Measurements from ENCODE around the gene FDX2. TPM values are rescaled to one million over a fixed set of nuclear protein-coding genes. Genes with fewer than 3 reads are reported as not detected.
"Not testable (repeated sequence)": the region's sequence is repeated elsewhere in the genome, so short reads cannot be mapped to it uniquely, and the experiment has no call there.

The FDX2 gene
- total and polyA plus RNA-seq, 4 donors = 5.8 to 18.7 (median 10.0) TPM

GRCh38 chr19:10283301-10284064 lies 32.3 kb downstream of the FDX2 start:
- Histone ChIP-seq H3K27me3 (ENCODE audit: control insufficient read depth in 4 of 4, insufficient read depth in 4 of 4, low read length in 3 of 4) (no peaks in the 10 kb centered on the region), H3K36me3 (ENCODE audit: control insufficient read depth in 4 of 4, insufficient read depth in 3 of 4, low read depth in 1 of 4, low read length in 3 of 4) (peaks cover 14 to 57% (median 35%) of the 10 kb centered on the region in 4 donors), H3K4me1 (ENCODE audit: control insufficient read depth in 4 of 4, insufficient read depth in 4 of 4, low read length in 3 of 4) (peaks cover under 1 to 18% (median 12%) of the 10 kb centered on the region in 4 donors), H3K9ac (ENCODE audit: low read depth in 1 of 2, low read length in 2 of 2) (no peak overlapping the region), H3K27ac (ENCODE audit: low read depth in 1 of 2, low read length in 2 of 2) (no peak overlapping the region), H3K9me3 (ENCODE audit: control insufficient read depth in 4 of 4, low read length in 3 of 4) (no peaks in the 10 kb centered on the region), H3K4me3 (ENCODE audit: low read depth in 1 of 3, low read length in 3 of 3) (no peak overlapping the region)
- no peak for DNase-seq (ENCODE audit: low spot score)
- WGBS = 90% methylated on average over 23 of the region's 23 CpGs
- TF ChIP-seq FOXA1 (IDR thresholded peaks at IDR 0.05) (no peak), RAD21 (IDR thresholded peaks at IDR 0.05) (no peak), GABPA (IDR thresholded peaks at IDR 0.05 in 1 of 2, conservative IDR thresholded peaks at IDR 0.05 in 1 of 2) (no peak), HNF4G (IDR thresholded peaks at IDR 0.05) (no peak), SP1 (IDR thresholded peaks at IDR 0.05) (no peak), TAF1 (conservative IDR thresholded peaks at IDR 0.05) (no peak), RXRA (IDR thresholded peaks at IDR 0.05) (no peak), YY1 (IDR thresholded peaks at IDR 0.05) (no peak), JUND (IDR thresholded peaks at IDR 0.05) (no peak), EGR1 (IDR thresholded peaks at IDR 0.05; ENCODE audit: low read depth in 2 of 2) (no peak), FOXA2 (IDR thresholded peaks at IDR 0.05) (no peak), HNF4A (conservative IDR thresholded peaks at IDR 0.05) (no peak), NR2F2 (IDR thresholded peaks at IDR 0.05) (no peak), CTCF (IDR thresholded peaks at IDR 0.05; ENCODE audit: low read depth, low read length, missing input control) (no peak)
- TF ChIP-seq, protein P1, sequence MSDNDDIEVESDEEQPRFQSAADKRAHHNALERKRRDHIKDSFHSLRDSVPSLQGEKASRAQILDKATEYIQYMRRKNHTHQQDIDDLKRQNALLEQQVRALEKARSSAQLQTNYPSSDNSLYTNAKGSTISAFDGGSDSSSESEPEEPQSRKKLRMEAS (IDR thresholded peaks at IDR 0.05) = no peak
- TF ChIP-seq, protein P2, sequence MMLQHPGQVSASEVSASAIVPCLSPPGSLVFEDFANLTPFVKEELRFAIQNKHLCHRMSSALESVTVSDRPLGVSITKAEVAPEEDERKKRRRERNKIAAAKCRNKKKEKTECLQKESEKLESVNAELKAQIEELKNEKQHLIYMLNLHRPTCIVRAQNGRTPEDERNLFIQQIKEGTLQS (IDR thresholded peaks at IDR 0.05) = no peak
- TF ChIP-seq, protein P3, sequence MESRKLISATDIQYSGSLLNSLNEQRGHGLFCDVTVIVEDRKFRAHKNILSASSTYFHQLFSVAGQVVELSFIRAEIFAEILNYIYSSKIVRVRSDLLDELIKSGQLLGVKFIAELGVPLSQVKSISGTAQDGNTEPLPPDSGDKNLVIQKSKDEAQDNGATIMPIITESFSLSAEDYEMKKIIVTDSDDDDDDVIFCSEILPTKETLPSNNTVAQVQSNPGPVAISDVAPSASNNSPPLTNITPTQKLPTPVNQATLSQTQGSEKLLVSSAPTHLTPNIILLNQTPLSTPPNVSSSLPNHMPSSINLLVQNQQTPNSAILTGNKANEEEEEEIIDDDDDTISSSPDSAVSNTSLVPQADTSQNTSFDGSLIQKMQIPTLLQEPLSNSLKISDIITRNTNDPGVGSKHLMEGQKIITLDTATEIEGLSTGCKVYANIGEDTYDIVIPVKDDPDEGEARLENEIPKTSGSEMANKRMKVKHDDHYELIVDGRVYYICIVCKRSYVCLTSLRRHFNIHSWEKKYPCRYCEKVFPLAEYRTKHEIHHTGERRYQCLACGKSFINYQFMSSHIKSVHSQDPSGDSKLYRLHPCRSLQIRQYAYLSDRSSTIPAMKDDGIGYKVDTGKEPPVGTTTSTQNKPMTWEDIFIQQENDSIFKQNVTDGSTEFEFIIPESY (IDR thresholded peaks at IDR 0.05) = no peak
- TF ChIP-seq, protein P4, sequence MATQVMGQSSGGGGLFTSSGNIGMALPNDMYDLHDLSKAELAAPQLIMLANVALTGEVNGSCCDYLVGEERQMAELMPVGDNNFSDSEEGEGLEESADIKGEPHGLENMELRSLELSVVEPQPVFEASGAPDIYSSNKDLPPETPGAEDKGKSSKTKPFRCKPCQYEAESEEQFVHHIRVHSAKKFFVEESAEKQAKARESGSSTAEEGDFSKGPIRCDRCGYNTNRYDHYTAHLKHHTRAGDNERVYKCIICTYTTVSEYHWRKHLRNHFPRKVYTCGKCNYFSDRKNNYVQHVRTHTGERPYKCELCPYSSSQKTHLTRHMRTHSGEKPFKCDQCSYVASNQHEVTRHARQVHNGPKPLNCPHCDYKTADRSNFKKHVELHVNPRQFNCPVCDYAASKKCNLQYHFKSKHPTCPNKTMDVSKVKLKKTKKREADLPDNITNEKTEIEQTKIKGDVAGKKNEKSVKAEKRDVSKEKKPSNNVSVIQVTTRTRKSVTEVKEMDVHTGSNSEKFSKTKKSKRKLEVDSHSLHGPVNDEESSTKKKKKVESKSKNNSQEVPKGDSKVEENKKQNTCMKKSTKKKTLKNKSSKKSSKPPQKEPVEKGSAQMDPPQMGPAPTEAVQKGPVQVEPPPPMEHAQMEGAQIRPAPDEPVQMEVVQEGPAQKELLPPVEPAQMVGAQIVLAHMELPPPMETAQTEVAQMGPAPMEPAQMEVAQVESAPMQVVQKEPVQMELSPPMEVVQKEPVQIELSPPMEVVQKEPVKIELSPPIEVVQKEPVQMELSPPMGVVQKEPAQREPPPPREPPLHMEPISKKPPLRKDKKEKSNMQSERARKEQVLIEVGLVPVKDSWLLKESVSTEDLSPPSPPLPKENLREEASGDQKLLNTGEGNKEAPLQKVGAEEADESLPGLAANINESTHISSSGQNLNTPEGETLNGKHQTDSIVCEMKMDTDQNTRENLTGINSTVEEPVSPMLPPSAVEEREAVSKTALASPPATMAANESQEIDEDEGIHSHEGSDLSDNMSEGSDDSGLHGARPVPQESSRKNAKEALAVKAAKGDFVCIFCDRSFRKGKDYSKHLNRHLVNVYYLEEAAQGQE (IDR thresholded peaks at IDR 0.05) = no peak

DNA sequence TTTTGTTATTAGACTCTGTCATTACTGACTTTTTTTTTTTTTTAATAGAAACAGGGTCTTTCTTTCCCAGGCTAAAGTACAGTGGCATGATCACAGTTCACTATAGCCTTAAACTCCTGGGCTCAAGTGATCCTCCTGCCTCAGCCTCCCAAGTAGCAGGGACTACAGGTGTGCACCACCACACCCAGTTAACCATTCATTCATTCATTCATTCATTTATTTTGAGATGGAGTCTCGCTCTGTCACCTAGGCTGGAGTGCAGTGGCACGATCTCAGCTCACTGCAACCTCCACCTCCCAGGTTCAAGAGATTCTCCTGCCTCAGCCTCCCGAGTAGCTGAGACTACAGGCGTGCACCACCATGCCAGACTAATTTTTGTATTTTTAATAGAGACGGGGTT lies 33.8 kb downstream of the FDX2 start:
- H3K4me3 ChIP-seq (ENCODE audit: low read depth in 1 of 3, low read length in 3 of 3); H3K27me3 ChIP-seq (ENCODE audit: control insufficient read depth in 4 of 4, insufficient read depth in 4 of 4, low read length in 3 of 4); H3K9ac ChIP-seq (ENCODE audit: low read depth in 1 of 2, low read length in 2 of 2); DNase-seq (ENCODE audit: low spot score); H3K9me3 ChIP-seq (ENCODE audit: control insufficient read depth in 4 of 4, low read length in 3 of 4); H3K27ac ChIP-seq (ENCODE audit: low read depth in 1 of 2, low read length in 2 of 2): not testable (repeated sequence)
- Histone ChIP-seq H3K36me3 (ENCODE audit: control insufficient read depth in 4 of 4, insufficient read depth in 3 of 4, low read depth in 1 of 4, low read length in 3 of 4) (peaks cover 17 to 65% (median 43%) of the 10 kb centered on the region in 4 donors), H3K4me1 (ENCODE audit: control insufficient read depth in 4 of 4, insufficient read depth in 4 of 4, low read length in 3 of 4) (peaks cover 0 to 17% (median 7%) of the 10 kb centered on the region in 4 donors)
- 97% methylated on average over 5 of the region's 5 CpGs for WGBS
